HG02642 (cell line): ENCODE measurements around the gene PGAP6.
A peak's percentile ranks its signal among the peaks of the same experiment; 100 is the strongest.
"Not testable (repeated sequence)": the region's sequence is repeated elsewhere in the genome, so short reads cannot be mapped to it uniquely, and the experiment has no call there.

Experiments used
- ATAC-seq: cut with Tn5 transposase; IDR thresholded peaks from one replicate; pipeline ENCODE4 v1.9.1; 2021; ENCODE audit warnings: mild to moderate bottlenecking; ENCODE audit not compliant: unreplicated experiment, poor library complexity

Gene PGAP6

DNA sequence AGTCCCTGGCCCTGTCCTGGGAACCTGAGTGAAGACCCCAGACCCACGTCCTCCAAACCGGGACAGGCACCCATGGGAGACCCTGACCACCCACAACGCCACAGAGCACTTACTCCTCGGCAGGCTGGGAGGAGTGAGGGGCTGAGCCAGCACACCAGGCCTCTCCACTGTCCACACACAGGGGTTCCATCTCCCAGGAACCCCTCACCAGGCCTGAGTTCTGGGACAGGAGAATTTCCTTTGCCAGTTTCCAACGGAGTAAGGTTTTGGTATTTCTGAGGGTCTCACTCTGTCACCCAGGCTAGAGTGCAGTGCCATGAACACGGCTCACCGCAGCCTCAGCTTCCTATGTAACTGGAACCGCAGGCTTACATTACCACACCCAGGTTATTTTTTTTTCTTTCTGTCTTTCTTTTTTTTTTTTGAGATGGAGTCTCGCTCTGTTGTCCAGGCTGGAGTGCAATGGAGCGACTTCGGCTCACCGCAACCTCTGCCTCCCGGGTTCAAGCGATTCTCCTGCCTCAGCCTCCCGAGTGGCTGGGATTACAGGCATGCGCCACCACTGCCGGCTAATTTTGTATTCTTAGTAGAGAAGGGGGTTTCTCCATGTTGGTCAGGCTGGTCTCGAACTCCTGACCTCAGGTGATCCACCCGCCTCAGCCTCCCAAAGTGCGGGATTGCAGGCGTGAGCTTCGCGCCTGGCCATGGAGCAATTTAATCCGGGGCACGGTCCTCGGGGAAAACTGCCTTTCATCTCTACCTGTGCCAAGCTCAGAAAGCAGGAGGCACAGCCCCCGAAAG, 1.6 kb downstream of the PGAP6 start:
- ATAC-seq: no peak

DNA sequence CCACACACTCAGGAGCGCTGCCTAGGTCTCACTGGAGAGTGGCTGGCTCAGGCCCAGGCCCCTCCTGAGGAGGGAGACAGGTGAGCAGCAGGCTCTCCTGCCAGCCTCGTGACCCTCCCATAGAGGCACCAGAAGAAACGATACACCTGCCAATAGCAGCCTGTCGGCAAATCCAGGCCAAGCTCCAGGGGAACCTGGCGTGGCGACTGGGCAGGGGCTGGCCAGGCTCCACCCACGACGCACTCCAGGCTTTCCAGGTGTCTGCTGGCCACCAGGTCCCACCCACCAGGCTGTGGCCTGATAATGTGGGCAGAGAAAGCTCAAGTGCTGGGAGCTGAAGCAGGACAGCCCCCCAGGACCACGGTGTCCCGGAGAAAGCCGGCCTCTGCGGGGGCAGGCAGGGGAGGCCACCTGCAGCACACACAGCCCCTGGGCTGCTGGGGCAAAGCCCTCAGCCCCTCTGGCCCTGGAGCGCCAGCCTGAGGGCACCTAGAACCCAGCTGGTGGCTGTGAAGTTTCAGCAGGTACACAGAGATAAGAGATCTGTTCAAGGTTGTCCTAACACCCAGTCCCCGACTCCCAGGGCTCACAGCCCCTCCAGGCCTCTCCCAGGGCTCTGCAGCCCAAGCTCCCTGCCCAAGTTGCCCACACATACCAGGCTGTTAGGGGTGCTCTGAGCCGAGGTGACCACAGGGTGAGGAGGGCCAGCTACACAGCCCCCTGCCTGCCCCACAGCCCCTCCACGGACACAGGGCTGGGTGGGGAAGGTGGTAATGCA, 2.4 kb downstream of the PGAP6 start:
- no peak for ATAC-seq

DNA sequence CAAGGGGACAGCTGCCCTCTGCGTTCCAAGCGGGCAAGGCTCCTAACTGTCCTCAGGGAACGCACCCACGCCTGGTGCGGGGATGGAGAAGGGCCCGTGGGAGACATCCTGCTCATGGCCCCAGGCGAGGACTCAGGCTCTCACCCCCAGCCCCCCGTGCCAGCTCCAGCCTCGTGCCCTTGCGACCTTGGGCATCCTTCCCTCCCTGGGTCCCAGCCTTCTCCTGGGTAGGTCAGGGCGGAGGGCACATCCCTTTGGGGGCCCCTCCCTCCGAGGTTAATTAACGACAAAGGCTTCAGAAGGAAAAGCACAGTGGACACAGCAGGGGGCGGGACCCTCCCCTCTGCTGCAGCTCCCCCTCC, 3.0 kb downstream of the PGAP6 start:
- ATAC-seq: no peak

DNA sequence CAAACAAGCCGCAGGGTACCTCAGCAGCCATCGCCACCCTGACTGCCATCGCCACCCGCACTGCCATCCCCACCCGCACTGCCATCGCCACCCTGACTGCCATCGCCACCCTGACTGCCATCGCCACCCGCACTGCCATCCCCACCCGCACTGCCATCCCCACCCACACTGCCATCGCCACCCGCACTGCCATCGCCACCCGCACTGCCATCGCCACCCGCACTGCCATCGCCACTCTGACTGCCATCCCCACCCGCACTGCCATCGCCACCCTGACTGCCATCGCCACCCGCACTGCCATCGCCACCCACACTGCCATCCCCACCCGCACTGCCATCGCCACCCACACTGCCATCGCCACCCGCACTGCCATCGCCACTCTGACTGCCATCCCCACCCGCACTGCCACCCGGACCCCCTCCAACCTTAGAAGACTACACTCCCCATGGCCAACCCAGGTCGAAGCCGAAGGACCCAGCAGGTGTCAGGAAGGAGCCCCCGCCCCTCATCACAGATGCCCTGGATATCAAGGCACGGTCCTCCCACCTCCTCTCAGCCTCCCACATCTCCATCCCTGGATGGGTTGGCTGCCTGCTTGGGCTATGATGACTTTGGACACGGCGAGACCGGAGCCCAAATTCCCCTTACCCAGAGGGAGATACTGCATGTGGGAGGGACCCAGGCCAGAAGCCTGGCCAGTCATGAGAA, 3.5 kb downstream of the PGAP6 start:
- ATAC-seq: not testable (repeated sequence)

DNA sequence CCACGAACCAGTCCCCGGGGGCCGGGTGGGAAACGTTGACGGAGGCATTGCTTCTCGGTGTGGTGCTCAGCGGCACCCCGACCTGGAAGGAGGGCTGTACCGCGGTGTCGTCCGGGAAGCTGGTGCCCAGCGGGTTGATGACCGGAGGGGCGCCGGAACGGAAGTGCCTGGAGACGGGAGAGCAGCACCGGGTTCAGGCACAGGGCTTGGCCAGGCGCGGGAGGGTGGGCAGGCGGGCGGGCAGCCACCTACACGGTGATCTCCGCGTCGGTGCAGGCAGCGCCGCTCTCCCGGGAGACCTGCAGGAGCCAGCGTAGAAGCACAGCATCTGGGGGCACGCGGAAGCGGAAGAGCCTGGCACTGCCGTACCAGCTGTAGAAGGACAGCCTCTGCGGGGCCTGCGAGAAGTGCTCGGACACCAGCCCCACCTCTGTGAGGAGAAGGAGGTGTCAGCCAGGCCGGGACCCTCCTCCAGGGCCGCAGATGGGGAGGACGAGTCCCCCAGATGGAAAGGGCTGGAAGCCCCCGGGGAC, 4.3 kb downstream of the PGAP6 start:
- ATAC-seq: no peak

DNA sequence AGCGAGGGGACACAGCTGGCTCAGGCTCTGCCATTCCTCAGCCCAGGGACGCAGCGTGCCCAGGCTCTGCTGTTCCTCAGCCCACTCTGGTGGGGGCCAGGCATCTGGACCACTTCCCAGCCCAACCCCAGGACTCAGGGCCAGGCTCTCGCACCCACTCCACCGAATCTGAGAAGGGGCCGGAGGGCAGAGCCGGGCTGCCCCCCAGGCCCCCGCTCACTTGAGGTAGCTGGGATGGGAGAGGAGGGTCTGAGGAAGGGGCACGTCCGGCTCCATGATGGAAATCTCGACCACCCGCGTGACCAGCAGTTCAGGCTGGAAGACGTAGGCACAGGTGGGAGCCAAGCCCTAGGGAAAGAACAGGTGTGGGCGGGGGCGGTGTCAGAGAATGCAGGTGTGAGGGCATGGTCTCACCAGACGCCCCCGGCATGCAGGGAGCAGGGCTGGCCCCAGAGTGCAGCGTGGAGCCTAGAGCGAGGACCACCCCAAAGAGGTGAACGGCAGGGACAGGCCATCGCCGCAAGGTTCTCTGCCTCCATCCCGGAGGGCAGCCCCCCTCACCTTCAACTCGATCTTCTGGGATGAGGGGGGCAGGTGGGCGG, 4.9 kb downstream of the PGAP6 start:
- no peak for ATAC-seq

DNA sequence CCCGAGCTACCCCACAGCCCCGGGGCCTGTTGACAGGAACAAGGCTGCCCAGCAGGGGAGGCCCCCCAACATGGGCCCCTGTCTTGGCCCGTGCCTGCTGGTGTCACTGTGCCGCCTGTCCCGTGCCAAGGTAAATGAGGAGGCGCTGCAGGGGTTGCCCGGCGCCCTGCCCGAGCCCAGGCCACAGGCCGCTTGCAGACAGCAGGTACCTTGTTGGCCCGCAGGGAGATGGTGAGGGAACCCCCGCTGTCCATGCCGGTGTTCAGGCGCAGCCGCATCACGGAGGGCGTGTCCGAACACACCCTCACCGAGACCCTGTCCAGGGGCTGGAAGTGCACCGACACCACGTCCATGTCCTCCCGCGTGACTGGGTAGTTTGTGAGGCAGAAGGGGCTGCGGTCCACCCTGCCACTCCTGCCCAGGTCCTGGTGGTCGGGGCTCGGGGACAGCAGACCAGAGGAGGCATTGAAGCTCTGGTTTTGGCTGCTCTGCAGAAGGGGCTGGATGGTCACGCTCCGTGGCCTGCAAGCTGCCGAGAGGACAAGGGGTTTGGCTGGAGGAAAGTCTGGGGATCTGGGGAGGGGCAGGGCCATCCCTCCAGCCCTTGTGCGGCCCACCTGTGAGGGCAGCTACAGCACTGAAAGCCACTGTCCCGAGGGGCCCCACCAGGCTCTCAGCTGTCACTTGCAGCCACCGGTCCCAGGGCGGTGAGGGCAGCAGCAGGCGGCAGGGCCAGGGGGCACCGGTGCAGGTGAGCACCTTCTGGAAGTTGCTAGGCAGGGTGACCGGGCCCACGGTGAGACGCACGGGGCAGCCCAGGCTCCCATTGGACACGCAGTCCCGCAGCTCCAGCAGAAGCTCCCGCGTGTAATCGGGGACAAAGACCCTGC, 5.6 kb downstream of the PGAP6 start:
- no peak for ATAC-seq

DNA sequence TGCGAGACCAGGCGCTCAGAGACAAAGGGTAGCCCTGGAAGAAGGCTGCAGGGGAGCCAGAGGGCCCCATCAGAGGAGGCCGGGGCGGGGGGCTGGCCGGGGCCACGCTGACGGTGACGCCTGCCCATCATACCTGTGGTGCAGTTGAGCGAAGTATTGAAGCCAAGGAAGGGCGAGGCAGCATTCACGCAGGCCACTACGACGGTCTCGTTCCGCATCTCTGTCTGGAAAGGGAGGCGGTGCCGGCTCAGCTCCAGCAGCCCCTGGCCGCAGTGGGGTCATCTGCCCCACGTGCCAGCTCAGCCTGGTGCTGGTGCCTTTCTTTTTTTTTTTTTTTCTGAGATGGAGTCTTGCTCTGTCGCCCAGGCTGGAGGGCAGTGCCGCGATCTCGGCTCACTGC, 6.6 kb downstream of the PGAP6 start:
- no peak for ATAC-seq

DNA sequence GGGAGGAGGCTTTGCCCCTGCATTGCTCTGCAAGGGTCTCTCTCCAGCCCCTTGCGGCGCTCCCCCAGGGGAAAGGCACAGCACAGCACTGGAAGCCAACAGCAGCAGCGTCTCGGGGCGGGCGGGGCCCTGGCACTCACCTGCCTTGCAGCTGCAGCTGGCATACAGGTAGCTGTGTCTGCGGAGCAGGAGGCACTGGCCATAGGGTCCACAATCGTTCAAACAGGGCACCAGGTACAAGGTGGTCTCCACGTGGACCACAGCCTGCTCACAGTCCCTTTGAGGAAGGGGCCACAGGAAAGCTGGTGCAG, 7.2 kb downstream of the PGAP6 start:
- ATAC-seq: no peak

DNA sequence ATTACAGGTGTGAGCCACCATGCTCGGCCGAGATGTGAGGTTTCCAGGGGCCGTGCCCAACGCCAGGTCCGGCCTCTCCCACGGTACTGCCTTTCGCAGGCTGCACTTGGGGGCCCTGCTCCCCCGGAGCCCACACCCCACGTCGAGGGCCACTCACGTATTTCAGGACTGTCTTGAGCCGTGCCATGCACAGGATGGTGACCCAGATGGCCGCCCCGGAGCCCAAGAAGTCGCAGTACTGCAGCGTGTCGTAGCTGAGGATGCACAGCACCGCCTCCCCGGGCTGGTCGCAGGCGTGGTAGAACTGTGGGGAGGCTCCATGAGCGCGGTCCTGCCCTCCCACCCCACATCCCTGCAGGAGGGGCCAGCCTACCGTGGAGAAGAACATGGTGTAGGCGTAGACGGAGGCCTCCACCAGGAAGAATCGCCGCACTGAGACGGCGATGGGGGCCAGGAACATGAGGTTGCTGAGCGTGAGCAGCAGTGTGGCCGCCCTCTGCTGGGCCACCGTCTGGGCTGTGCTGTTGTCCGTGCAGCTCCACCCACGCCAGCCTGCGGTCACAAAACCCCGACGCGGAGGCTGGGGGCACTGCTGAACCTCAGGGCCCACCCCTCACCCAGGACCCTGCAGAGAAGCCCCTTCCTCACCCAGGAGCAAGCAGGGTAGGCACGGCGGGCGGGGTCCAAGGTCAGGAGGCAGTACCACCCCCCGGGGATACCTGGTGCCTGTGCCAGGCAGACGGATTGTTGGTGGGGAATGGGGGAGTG, 7.7 kb downstream of the PGAP6 start:
- no peak for ATAC-seq

DNA sequence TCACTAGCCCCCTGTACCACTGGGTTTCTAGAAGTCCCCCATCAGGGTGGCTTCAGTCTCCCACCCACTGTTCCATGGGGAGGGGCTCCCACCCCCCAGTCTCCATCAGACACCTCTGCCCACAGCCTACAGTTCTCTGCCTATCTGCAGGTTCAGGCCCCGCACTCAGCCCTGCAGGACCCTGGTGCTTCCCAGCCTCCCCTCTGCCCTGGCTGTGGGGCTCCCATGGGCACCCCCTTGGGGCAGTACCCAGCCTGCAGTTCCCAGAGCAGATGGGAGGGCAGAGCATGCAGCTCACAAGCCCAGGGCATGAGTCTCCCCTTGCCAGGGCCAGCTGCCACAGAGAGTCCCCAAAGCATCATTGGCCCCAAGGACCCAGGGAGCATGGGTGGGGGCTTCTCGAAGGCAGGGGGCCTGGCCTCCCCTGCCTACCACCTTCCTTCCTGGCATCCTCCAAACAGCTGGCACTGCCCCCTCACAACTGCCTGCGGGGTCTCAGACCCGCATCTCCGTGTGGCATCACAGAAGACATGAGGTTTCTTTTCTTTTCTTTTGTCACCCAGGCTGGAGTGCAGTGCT, 8.7 kb downstream of the PGAP6 start:
- no peak for ATAC-seq

DNA sequence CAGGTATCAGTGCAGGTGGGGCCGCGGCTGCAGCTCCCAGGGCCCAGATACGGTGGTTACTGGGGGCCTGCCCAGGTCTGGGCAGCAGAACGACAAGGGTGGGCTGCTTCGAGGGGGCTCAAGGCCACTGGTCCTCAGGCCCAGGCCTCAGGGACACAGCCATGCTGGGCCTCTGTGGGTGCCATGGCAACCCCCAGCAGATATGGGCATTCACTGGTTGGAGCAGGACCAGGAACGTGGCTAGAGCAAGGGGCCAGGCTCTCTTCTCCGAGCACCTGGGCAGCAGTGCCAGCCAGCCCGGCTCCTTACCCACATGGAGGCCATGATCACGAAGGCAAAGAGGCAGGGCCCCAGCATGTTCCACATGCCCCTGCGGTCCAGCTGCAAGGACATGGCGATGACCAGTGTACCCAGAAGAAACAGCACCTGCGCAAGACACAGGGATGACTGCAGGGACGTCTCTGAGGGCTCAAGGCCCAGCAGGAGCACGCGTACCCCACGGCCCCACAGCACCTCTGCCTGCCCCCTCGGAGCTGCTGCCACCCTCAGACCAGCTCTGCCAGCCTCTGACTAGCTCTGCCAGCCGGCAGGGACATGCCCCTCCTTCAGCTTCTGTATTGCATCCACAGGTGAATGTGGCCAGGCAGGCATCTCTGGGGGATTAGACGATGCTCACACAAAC, 9.3 kb downstream of the PGAP6 start:
- no peak for ATAC-seq

DNA sequence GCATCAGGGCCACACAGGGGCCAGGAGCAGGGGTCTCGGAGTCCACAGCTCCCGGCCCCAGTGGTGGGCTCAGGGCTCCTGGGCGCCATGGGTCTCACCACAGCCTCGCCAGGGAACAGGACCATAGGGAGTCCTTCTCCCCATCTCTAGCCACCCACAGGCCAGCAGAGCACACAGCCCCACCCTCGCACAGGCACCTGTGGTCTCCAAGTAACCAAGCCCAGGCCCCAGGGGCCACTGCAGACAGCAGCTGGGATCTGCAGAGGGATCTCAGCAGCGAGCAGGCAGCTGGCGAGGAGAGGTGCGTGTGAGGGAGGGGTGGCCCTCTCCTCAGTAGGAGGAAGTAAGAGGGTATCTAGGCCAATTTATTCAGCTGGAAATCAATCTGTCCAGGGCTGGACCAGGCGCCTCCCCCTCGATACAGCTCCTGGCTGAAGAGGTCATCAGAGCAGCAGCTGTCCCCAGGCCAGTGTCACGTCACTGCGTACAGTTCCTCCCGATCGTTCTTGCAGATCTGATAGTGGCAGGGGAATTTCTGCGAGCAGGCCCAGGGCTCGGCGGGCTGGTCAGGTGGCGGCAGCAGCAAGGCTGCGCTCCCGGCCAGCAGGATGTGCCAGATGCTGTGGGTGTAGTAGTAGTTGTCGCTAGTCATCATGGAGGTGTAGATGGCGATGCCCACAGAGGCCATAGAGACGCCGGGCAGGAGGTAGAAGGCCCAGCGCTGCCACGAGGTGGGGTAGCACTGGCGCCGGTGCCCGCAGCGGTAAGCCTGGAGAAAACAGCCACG, 10.1 kb downstream of the PGAP6 start:
- no peak for ATAC-seq

DNA sequence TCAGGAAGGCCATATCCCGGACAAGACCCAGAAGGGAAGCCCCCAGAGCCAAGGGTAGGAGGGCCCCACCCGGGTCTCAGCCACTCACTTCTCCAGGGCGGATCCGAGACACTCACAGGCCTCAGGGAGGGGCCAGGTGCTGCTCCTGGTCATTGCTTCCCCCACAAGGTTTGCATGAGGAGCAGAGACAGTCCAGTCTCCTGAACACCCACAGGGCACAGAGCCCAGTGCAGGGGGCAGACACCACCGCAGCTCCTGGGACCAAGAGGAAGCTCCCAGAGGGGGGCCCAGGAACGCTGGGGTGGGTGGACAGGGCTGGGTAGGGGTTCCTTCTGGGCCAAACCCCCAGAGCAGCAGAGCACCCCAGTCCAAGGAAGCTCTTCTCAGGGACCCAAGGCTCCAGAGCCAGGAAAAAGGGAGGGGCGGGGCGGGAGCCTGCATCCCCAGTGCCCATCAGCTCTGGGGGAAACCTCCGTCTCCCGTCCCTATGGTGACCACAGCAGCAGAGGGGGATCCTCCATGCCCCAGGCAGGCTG, 10.7 kb downstream of the PGAP6 start:
- no peak for ATAC-seq

DNA sequence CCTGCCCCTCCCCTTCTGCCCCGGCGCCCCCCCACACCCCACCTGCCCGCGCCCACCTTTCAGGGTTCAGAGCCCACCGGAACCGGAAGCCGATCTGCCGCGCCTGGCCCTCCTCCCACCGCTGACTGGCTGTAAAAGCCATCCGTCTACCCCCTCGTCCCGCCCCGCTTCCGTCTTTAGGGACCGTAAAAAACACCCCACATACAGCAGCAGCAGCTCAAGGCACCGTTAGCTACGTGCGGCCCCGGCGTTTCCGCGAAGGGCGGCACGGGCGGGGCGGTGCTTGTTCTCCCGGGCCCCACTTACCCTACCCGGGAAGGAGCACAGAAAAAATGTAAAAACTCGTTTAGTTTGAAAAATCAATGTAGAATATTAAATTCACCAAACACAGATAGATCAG, 11.3 kb downstream of the PGAP6 start, which contains the start of gene MRPL28:
TSS of gene MRPL28 (minus strand) at position 96 of the 400 bp plus-strand sequence. CDS start 320 bp downstream, outside the sequence.
- ATAC-seq: peak; percentile 83

DNA sequence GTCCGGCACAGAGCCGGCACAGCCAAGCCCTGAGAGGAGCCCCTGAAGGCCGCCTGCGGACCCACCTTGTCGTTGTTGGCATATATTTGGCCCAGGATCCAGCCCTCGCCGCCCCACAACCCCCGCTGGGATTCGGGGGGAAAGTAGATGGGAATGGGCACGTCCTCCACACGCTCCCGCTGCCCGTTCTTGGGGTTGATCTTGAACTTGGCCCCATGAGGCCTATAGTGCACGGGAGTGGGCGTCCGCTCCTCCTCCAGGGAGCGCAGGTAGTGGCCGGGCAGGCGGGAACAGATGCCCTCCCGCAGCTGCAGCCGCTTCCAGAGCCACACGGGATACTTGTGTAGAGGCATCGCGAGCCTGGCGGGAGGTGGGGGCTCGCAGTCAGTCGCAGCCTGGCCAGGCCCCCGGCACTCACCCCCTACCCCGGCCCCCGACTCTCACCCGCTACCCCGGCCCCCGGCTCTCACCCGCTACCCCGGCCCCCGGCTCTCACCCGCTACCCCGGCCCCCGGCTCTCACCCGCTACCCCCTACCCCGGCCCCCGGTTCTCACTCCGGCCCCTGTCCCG, 11.8 kb downstream of the PGAP6 start:
- no peak for ATAC-seq
